MM.1S (cell line): ENCODE results near the gene RASAL1.

ENCODE experiments used
- DNase-seq: peaks from one replicate; pipeline ENCODE4 v3.0.0-alpha.2; 2015
- H2AFZ ChIP-seq: fragments of 300-600 bp; sonication (generic); 2 replicates; pipeline ENCODE4 v1.6.0; 2016; ENCODE audit warnings: antibody characterized with exemption, low read length
- H3F3A ChIP-seq: fragments of 300-600 bp; sonication (generic); 2 replicates; pipeline ENCODE4 v1.6.1; 2016; ENCODE audit warnings: mild to moderate bottlenecking, antibody characterized with exemption, low read length, moderate library complexity, mixed read lengths; ENCODE audit not compliant: insufficient read depth
- H3K27ac ChIP-seq: fragments of 300-600 bp; sonication (generic); 2 replicates; pipeline ENCODE4 v1.5.1; 2016; ENCODE audit warnings: mild to moderate bottlenecking, low read length
- H3K27me3 ChIP-seq: fragments of 300-600 bp; sonication (generic); replicated peaks from 2 replicates; pipeline ENCODE4 v1.6.0; 2016; ENCODE audit warnings: low read length; ENCODE audit not compliant: insufficient read depth
- H3K36me3 ChIP-seq: fragments of 300-600 bp; sonication (generic); replicated peaks from 2 replicates; pipeline ENCODE4 v1.6.1; 2016; ENCODE audit warnings: mild to moderate bottlenecking, low read length, mixed read lengths; ENCODE audit not compliant: insufficient read depth
- H3K4me1 ChIP-seq: fragments of 300-600 bp; sonication (generic); 2 replicates; pipeline ENCODE4 v1.6.1; 2016; ENCODE audit warnings: low read length, mixed read lengths
- H3K4me2 ChIP-seq: fragments of 300-600 bp; sonication (generic); 2 replicates; pipeline ENCODE4 v1.6.0; 2016; ENCODE audit warnings: low read depth, low read length
- H3K4me3 ChIP-seq: fragments of 300-600 bp; sonication (generic); 2 replicates; pipeline ENCODE4 v1.5.1; 2016; ENCODE audit warnings: low read length, mixed read lengths
- H3K79me2 ChIP-seq: fragments of 300-600 bp; sonication (generic); 2 replicates; pipeline ENCODE4 v1.6.1; 2016; ENCODE audit warnings: mixed run types, low read length, mixed read lengths
- H3K9ac ChIP-seq: fragments of 300-600 bp; sonication (generic); 2 replicates; pipeline ENCODE4 v1.6.1; 2016; ENCODE audit warnings: low read length, mixed read lengths
- H3K9me2 ChIP-seq: fragments of 300-600 bp; sonication (generic); replicated peaks from 2 replicates; pipeline ENCODE4 v1.6.1; 2016; ENCODE audit warnings: mild to moderate bottlenecking, low read length, mixed read lengths; ENCODE audit not compliant: insufficient read depth
- H3K9me3 ChIP-seq: fragments of 300-600 bp; sonication (generic); replicated peaks from 2 replicates; pipeline ENCODE4 v1.6.1; 2016; ENCODE audit warnings: mild to moderate bottlenecking, low read length, mixed read lengths; ENCODE audit not compliant: insufficient read depth
- H4K20me1 ChIP-seq: fragments of 300-600 bp; sonication (generic); 2 replicates; pipeline ENCODE4 v1.6.1; 2016; ENCODE audit warnings: mild to moderate bottlenecking, low read length, moderate library complexity, mixed read lengths; ENCODE audit not compliant: insufficient read depth
- EZH2 ChIP-seq: fragments of 300-600 bp; sonication (generic); optimal IDR thresholded peaks from 2 replicates; pipeline ENCODE3; 2017; ENCODE audit warnings: low read depth, mild to moderate bottlenecking, antibody characterized with exemption, low read length, mixed read lengths
- EZH2phosphoT487 ChIP-seq: fragments of 300-600 bp; sonication (generic); IDR thresholded peaks from 2 replicates; pipeline ENCODE4 v1.6.1; 2018; ENCODE audit warnings: antibody characterized with exemption, low read length
- TF ChIP-seq, protein P1 (sequence below): fragments of 300-600 bp; sonication (generic); IDR thresholded peaks from 2 replicates; pipeline ENCODE4 v1.5.1; 2016; ENCODE audit warnings: antibody characterized with exemption, low read length, mixed read lengths

RASAL1 gene

DNA sequence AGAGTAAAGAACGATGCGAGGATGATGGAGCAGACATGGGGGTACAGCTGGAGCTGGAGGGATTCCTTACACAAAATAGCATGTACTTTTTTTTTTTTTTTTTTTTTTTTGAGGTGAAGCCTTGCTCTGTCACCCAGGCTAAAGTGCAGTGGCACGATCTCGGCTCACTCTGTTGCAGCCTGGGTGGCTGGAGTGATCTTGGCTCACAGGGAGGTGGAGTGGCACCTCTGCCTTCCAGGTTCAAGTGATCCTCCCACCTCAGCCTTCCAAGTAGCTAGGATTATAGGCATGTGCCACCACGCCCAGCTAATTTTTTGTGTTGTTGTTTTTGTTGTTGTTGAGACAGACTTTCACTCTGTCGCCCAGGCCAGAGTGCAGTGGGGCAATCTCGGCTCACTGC is 5.1 kb upstream of the RASAL1 start:
- H3K9me3 ChIP-seq, result no peaks in the 10 kb centered on the region
- no peak overlapping the region for H2AFZ ChIP-seq
- H3K79me2 ChIP-seq, result no peaks in the 10 kb centered on the region
- no peak overlapping the region for H3K27ac ChIP-seq
- H4K20me1 ChIP-seq, result no peaks in the 10 kb centered on the region
- no peaks in the 10 kb centered on the region for H3K36me3 ChIP-seq
- TF ChIP-seq, protein P1, sequence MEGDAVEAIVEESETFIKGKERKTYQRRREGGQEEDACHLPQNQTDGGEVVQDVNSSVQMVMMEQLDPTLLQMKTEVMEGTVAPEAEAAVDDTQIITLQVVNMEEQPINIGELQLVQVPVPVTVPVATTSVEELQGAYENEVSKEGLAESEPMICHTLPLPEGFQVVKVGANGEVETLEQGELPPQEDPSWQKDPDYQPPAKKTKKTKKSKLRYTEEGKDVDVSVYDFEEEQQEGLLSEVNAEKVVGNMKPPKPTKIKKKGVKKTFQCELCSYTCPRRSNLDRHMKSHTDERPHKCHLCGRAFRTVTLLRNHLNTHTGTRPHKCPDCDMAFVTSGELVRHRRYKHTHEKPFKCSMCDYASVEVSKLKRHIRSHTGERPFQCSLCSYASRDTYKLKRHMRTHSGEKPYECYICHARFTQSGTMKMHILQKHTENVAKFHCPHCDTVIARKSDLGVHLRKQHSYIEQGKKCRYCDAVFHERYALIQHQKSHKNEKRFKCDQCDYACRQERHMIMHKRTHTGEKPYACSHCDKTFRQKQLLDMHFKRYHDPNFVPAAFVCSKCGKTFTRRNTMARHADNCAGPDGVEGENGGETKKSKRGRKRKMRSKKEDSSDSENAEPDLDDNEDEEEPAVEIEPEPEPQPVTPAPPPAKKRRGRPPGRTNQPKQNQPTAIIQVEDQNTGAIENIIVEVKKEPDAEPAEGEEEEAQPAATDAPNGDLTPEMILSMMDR, result no peak
- TF ChIP-seq EZH2phosphoT487 (no peak), EZH2 (no peak)
- H3F3A ChIP-seq, result no peaks in the 10 kb centered on the region
- no peak overlapping the region for H3K9ac ChIP-seq
- no peak overlapping the region for H3K4me2 ChIP-seq
- no peaks in the 10 kb centered on the region for H3K4me1 ChIP-seq
- no peaks in the 10 kb centered on the region for H3K9me2 ChIP-seq
- H3K4me3 ChIP-seq, result no peak overlapping the region
- DNase-seq, result no peak
- no peaks in the 10 kb centered on the region for H3K27me3 ChIP-seq

DNA sequence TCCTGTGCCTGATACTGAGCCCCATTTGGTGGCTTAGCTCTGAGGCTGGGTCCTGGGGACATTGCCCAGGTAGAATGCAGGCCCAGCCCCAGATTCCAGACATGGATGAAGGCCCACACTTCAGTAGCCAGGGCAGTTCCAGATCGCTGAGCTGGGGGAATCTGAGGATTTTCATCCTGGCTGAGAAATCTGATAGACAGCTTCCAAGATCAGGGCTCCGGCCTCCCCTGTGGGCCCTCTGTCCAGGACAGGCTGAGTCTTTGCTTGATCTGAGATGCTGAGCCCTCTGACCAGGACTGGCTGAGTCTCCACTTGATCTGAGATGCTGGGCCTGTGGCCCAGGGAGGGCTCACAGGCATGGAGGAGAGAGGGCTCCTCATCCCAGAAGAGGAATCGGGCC is 3.3 kb upstream of the RASAL1 start:
- Histone ChIP-seq H3K4me3 (no peak overlapping the region), H3K79me2 (no peaks in the 10 kb centered on the region), H2AFZ (no peak overlapping the region), H3K36me3 (no peaks in the 10 kb centered on the region), H3K27me3 (no peaks in the 10 kb centered on the region), H3K4me1 (no peaks in the 10 kb centered on the region), H3K9me2 (no peaks in the 10 kb centered on the region), H3K27ac (no peak overlapping the region), H3K9me3 (no peaks in the 10 kb centered on the region), H3F3A (no peaks in the 10 kb centered on the region), H4K20me1 (no peaks in the 10 kb centered on the region), H3K4me2 (no peak overlapping the region), H3K9ac (no peak overlapping the region)
- DNase-seq, result no peak
- TF ChIP-seq EZH2phosphoT487 (no peak), EZH2 (no peak)
- TF ChIP-seq, protein P1, result no peak

DNA sequence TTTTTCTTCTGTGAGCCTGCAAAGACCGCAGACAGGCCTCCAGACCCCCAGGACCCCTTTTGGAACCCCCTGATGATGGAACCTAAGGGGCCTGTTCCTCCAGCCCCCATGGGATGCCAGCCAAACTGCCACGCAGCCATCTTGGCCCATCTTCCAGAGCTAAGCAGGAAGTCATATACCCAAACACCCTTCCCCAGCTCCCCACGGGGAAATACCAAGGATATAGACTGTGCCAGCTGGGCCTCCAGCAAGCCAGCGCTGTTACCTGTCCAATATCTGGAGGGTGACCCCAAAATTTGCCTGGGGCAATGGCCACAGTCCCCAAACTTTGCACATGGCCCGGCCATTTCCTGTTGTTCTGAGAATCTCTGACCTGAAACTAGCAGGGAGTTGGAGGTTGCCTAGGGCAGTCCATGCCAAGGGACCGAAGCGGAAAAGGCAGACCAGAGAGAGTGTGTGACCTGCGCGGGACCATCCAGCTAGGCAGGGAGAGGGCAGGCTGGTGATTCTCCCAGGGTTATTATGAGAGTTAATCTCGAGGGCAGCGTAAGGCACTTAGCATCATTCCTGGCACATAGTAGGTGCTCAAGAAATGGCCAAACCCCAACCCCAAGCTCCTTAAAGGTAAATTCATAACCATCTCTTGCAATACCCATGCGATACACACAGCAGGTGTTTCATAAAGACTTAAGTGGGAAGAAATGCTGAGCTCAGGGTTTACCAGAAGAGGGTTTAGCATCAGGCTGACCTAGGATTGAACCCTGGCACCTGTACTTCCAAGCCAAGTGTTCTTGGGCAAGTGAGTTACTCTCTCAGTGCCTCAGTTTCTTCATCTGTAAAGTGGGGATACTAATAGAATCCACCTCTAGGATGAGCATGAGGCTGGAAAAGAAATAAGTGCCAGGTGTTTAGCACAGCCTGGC is 2.6 kb upstream of the RASAL1 start:
- no peak for TF ChIP-seq EZH2phosphoT487
- TF ChIP-seq EZH2, result no peak
- TF ChIP-seq, protein P1, result no peak
- Histone ChIP-seq H3K4me1 (no peaks in the 10 kb centered on the region), H3K4me3 (no peak overlapping the region), H3K27me3 (no peaks in the 10 kb centered on the region), H3K4me2 (no peak overlapping the region), H3K9ac (no peak overlapping the region), H4K20me1 (no peaks in the 10 kb centered on the region), H2AFZ (no peak overlapping the region), H3K9me2 (no peaks in the 10 kb centered on the region), H3K9me3 (no peaks in the 10 kb centered on the region), H3F3A (no peaks in the 10 kb centered on the region), H3K27ac (no peak overlapping the region), H3K79me2 (no peaks in the 10 kb centered on the region), H3K36me3 (no peaks in the 10 kb centered on the region)
- DNase-seq, result no peak
